ENCODE results near the gene FAM110C.

- no peak for TF ChIP-seq CTCF (IDR thresholded peaks at IDR 0.05; ENCODE audit: low read length)
- TF ChIP-seq EZH2 (IDR thresholded peaks at IDR 0.05; ENCODE audit: borderline replicate concordance, low read length), result no peak
Measured at GRCh38 chr2:80971-81736, 34.8 kb upstream of the FAM110C start.

All from OCI-LY1 (cell line).